SK-N-SH (cell line): ENCODE measurements around the gene KRT73. TPM values are rescaled to one million over a fixed set of nuclear protein-coding genes. Genes with fewer than 3 reads are reported as not detected.
"Not testable (repeated sequence)": the region's sequence is repeated elsewhere in the genome, so short reads cannot be mapped to it uniquely, and the experiment has no call there.

Source experiments
- CTCF ChIA-PET: fragments of 300-600, 350-600 bp; formaldehyde crosslinking; extraction: SDS; loops from one replicate; lab custom pipeline; 2021; lab: Yijun Ruan, JAX
- POLR2A ChIA-PET: fragments of 350-600 bp; sonication (Branson Sonifier 250); formaldehyde crosslinking; extraction: SDS; loops from one replicate; lab custom pipeline; 2020; ENCODE audit warnings: antibody characterized with exemption, inconsistent platforms; lab: Yijun Ruan, JAX
- DNase-seq: peaks from one replicate; pipeline ENCODE4 v3.0.0; 2012
- H2AFZ ChIP-seq: fragments of 200-600 bp; sonication (generic); 2 replicates; pipeline ENCODE4 v1.8.1; 2016; ENCODE audit warnings: antibody characterized with exemption, mild to moderate bottlenecking, low read depth
- H3F3A ChIP-seq: fragments of 200-600 bp; sonication (generic); replicated peaks from 2 replicates; pipeline ENCODE3; 2016; ENCODE audit warnings: antibody characterized with exemption, mild to moderate bottlenecking; ENCODE audit not compliant: insufficient read depth
- H3K27ac ChIP-seq, 2 experiments: fragments of 200-500 bp in 1 of 2; fragments of 200-600 bp in 1 of 2; sonication (Bioruptor generic) in 1 of 2; sonication (generic), shearing (Covaris generic) in 1 of 2; 2 replicates each; pipeline versions ENCODE4 v1.5.1 to v1.6.1; 2014 to 2016; ENCODE audit warnings: low read depth in 2 of 2, inconsistent platforms in 1 of 2, low read length in 1 of 2, mild to moderate bottlenecking in 1 of 2, mixed read lengths in 1 of 2
- H3K27me3 ChIP-seq: fragments of 200-600 bp; sonication (generic), shearing (Covaris generic); 2 replicates; pipeline ENCODE4 v1.6.1; 2016; ENCODE audit warnings: mixed run types; ENCODE audit not compliant: insufficient read depth
- H3K36me3 ChIP-seq, 2 experiments: fragments of 200-500 bp in 1 of 2; fragments of 200-600 bp in 1 of 2; sonication (Bioruptor generic) in 1 of 2; sonication (generic) in 1 of 2; replicated peaks in 1 of 2; 2 replicates each; pipeline versions ENCODE3 to v1.5.1; 2014 to 2016; ENCODE audit warnings: low read length in 1 of 2, mild to moderate bottlenecking in 1 of 2; ENCODE audit not compliant: insufficient read depth in 2 of 2, control insufficient read depth in 1 of 2
- H3K4me1 ChIP-seq, 2 experiments: fragments of 200-500 bp in 1 of 2; fragments of 200-600 bp in 1 of 2; sonication (Bioruptor generic) in 1 of 2; sonication (generic), shearing (Covaris generic) in 1 of 2; 2 replicates each; pipeline versions ENCODE4 v1.5.1 to v1.6.1; 2014 to 2016; ENCODE audit warnings: low read depth in 1 of 2, low read length in 1 of 2, mixed run types in 1 of 2; ENCODE audit not compliant: insufficient read depth in 2 of 2, control insufficient read depth in 1 of 2
- H3K4me2 ChIP-seq: fragments of 200-600 bp; sonication (generic), shearing (Covaris generic); 2 replicates; pipeline ENCODE4 v1.6.1; 2017; ENCODE audit warnings: mixed run types
- H3K4me3 ChIP-seq, 2 experiments: fragments of 200-500 bp in 1 of 2; fragments of 200-600 bp in 1 of 2; sonication (Bioruptor generic) in 1 of 2; sonication (generic), shearing (Covaris generic) in 1 of 2; 2 replicates each; pipeline versions ENCODE4 v1.5.1 to v1.8.1; 2014 to 2016; ENCODE audit warnings: low read depth in 2 of 2, inconsistent platforms in 1 of 2, low read length in 1 of 2, mild to moderate bottlenecking in 1 of 2, mixed read lengths in 1 of 2, moderate library complexity in 1 of 2
- H3K79me2 ChIP-seq: fragments of 200-600 bp; sonication (generic); 2 replicates; pipeline ENCODE4 v1.8.1; 2017; ENCODE audit warnings: mild to moderate bottlenecking; ENCODE audit not compliant: insufficient read depth
- H3K9ac ChIP-seq: fragments of 200-600 bp; sonication (generic); 2 replicates; pipeline ENCODE4 v1.6.1; 2017; ENCODE audit warnings: mixed run types
- H3K9me2 ChIP-seq: fragments of 200-600 bp; sonication (generic); 2 replicates; pipeline ENCODE4 v1.6.1; 2017; ENCODE audit warnings: mixed run types
- H3K9me3 ChIP-seq: fragments of 200-600 bp; sonication (generic); 2 replicates; pipeline ENCODE4 v1.6.1; 2017; ENCODE audit warnings: mixed run types, mild to moderate bottlenecking, moderate library complexity
- H4K20me1 ChIP-seq: fragments of 200-600 bp; sonication (generic); 2 replicates; pipeline ENCODE4 v1.6.1; 2017; ENCODE audit warnings: mild to moderate bottlenecking, mixed run types; ENCODE audit not compliant: insufficient read depth
- ELF1 ChIP-seq: IDR thresholded peaks from 2 replicates; pipeline ENCODE4 v1.4.0; 2012
- EZH2phosphoT487 ChIP-seq: fragments of 200-600 bp; sonication (generic); IDR thresholded peaks from 2 replicates; pipeline ENCODE4 v1.6.1; 2017; ENCODE audit warnings: low read depth, mixed run types, mild to moderate bottlenecking, antibody characterized with exemption, moderate library complexity, borderline replicate concordance
- FOSL2 ChIP-seq: IDR thresholded peaks from 2 replicates; pipeline ENCODE4 v1.4.0; 2012; ENCODE audit warnings: low read depth, mild to moderate bottlenecking, moderate library complexity, borderline replicate concordance
- FOXJ3 ChIP-seq: sonication (generic); formaldehyde crosslinking; IDR thresholded peaks from 2 replicates; pipeline ENCODE4 v1.5.1; 2020; ENCODE audit warnings: mild to moderate bottlenecking, missing genetic modification reagents
- FOXM1 ChIP-seq: IDR thresholded peaks from 2 replicates; pipeline ENCODE4 v1.4.0; 2012; ENCODE audit warnings: low read depth, mild to moderate bottlenecking
- MAX ChIP-seq: IDR thresholded peaks from 2 replicates; pipeline ENCODE4 v1.4.0; 2012; ENCODE audit warnings: low read depth
- MXI1 ChIP-seq: IDR thresholded peaks from 2 replicates; pipeline ENCODE4 v1.6.1; 2012; ENCODE audit warnings: mild to moderate bottlenecking, low read depth, low read length, improper control_type of control experiment
- NFIC ChIP-seq: IDR thresholded peaks from 2 replicates; pipeline ENCODE4 v1.4.0; 2012; ENCODE audit warnings: borderline replicate concordance
- POLR2AphosphoS5 ChIP-seq: IDR thresholded peaks from 2 replicates; pipeline ENCODE4 v1.6.1; 2012; ENCODE audit warnings: low read depth, low read length
- RFX5 ChIP-seq: IDR thresholded peaks from 2 replicates; pipeline ENCODE4 v1.6.1; 2012; ENCODE audit warnings: mild to moderate bottlenecking, improper control_type of control experiment, low read length
- RXRA ChIP-seq: IDR thresholded peaks from 2 replicates; pipeline ENCODE4 v1.4.0; 2012; ENCODE audit warnings: low read depth, mild to moderate bottlenecking, borderline replicate concordance
- SIN3A ChIP-seq: IDR thresholded peaks from 2 replicates; pipeline ENCODE4 v1.6.1; 2012; ENCODE audit warnings: low read depth, mild to moderate bottlenecking, low read length, moderate library complexity, borderline replicate concordance
- SMC3 ChIP-seq: IDR thresholded peaks from 2 replicates; pipeline ENCODE4 v1.6.1; 2012; ENCODE audit warnings: low read depth, low read length, improper control_type of control experiment
- TAF1 ChIP-seq: IDR thresholded peaks from 2 replicates; pipeline ENCODE4 v1.6.1; 2012; ENCODE audit warnings: low read depth, mild to moderate bottlenecking, low read length, moderate library complexity, borderline replicate concordance
- USF1 ChIP-seq: IDR thresholded peaks from 2 replicates; pipeline ENCODE4 v1.4.0; 2012; ENCODE audit warnings: low read depth, borderline replicate concordance
- USF2 ChIP-seq: fragments of 150-350 bp; IDR thresholded peaks from 2 replicates; pipeline ENCODE4 v1.6.1; 2017; ENCODE audit warnings: antibody characterized with exemption, low read length, low read depth, borderline replicate concordance
- YY1 ChIP-seq: IDR thresholded peaks from 2 replicates; pipeline ENCODE4 v1.4.0; 2012; ENCODE audit warnings: low read depth, mild to moderate bottlenecking
- whole genome bisulfite sequencing: methylation state at CpG from one replicate; pipeline ENCODE4 v1.1.6; 2017; ENCODE audit warnings: low lambda C conversion rate; 5-methylcytosine and 5-hydroxymethylcytosine counted together
- polyA plus RNA-seq, 3 experiments: library from polyadenylated mRNA; depleted of rRNA; stranded (reverse); fragments of >200 nt; gene quantifications; 2 replicates each; pipeline ENCODE4 v1.2.3, GENCODE V29; 2012

The KRT73 gene
- polyA plus RNA-seq, 1 of the 3 experiments (the other 2 are of a cell fraction), result not detected

GRCh38 chr12:52598966-52599365 is 19.4 kb downstream of the KRT73 start (continued):
- TF ChIP-seq YY1 (no peak), ELF1 (no peak), RXRA (no peak), MXI1 (no peak), EZH2phosphoT487 (no peak), FOXJ3 (no peak)
- TF ChIP-seq, all 33 proteins: peak for 0

GRCh38 chr12:52594237-52594636 is 24.1 kb downstream of the KRT73 start:
- DNase-seq, H3K4me3 ChIP-seq, H3K9me3 ChIP-seq, H3K27ac ChIP-seq, H3K4me2 ChIP-seq, H3K79me2 ChIP-seq, H3K9me2 ChIP-seq, H3F3A ChIP-seq, H2AFZ ChIP-seq, H3K36me3 ChIP-seq, H3K4me1 ChIP-seq, H4K20me1 ChIP-seq, POLR2A ChIA-PET, H3K9ac ChIP-seq, CTCF ChIA-PET: not testable (repeated sequence)
- WGBS, result 53% methylated on average over 4 of the region's 4 CpGs
- peaks cover 44% of the 10 kb centered on the region for H3K27me3 ChIP-seq

GRCh38 chr12:52591521-52591920 is 26.8 kb downstream of the KRT73 start:
- Histone ChIP-seq H3K9me3 (no peaks in the 10 kb centered on the region), H3K36me3 (no peaks in the 10 kb centered on the region), H4K20me1 (no peaks in the 10 kb centered on the region), H3K4me1 (no peaks in the 10 kb centered on the region), H3K79me2 (no peaks in the 10 kb centered on the region), H3K9ac (no peak overlapping the region), H3K27me3 (peaks cover 47% of the 10 kb centered on the region), H3K4me3 (no peak overlapping the region), H3K9me2 (no peaks in the 10 kb centered on the region), H3K27ac (no peak overlapping the region), H3K4me2 (no peak overlapping the region), H3F3A (no peaks in the 10 kb centered on the region), H2AFZ (no peak overlapping the region)
- ChIA-PET POLR2A (no interaction called here), CTCF (no interaction called here)
- no peak for DNase-seq
- WGBS, result 35% methylated on average over 8 of the region's 11 CpGs
- TF ChIP-seq POLR2AphosphoS5, result no peak
- no peak for TF ChIP-seq USF1
- no peak for TF ChIP-seq SIN3A
- TF ChIP-seq FOXM1, result no peak
- TF ChIP-seq MAX, result no peak
- no peak for TF ChIP-seq USF2
- TF ChIP-seq RFX5, result no peak
- TF ChIP-seq ELF1, result no peak
- TF ChIP-seq SMC3, result no peak
- no peak for TF ChIP-seq NFIC
- TF ChIP-seq TAF1, result no peak
- no peak for TF ChIP-seq FOSL2
